ENCODE results near the gene SHOC2.

DNA sequence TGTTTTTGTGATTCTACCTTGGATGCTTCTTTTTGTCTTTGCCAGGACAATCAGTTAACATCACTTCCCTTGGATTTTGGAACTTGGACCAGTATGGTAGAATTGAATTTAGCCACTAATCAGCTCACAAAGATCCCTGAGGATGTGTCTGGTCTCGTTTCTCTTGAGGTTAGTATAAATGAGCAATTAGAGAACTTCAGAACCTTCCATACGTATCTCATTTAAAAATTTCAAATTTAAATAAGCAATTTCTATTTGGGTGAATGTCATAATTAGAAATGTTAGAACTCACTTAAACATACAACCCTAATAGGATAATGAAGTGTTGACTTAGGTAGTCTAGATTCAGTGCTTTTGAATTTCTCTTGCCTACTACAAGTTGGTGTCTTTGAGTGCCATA is 88.1 kb downstream of the SHOC2 start:
- TF ChIP-seq PAX8 (CRISPR knock-in tag; IDR thresholded peaks at IDR 0.05; ENCODE audit: borderline replicate concordance) (no peak), TOE1 (CRISPR knock-in tag; IDR thresholded peaks at IDR 0.05) (no peak), TBP (CRISPR knock-in tag; IDR thresholded peaks at IDR 0.05) (no peak), ZNF354B (CRISPR knock-in tag; IDR thresholded peaks at IDR 0.05) (no peak), BRCA1 (CRISPR knock-in tag; IDR thresholded peaks at IDR 0.05) (no peak), RBAK (CRISPR knock-in tag; IDR thresholded peaks at IDR 0.05) (no peak), SMARCC2 (IDR thresholded peaks at IDR 0.05) (no peak)
- TF ChIP-seq, protein P1, sequence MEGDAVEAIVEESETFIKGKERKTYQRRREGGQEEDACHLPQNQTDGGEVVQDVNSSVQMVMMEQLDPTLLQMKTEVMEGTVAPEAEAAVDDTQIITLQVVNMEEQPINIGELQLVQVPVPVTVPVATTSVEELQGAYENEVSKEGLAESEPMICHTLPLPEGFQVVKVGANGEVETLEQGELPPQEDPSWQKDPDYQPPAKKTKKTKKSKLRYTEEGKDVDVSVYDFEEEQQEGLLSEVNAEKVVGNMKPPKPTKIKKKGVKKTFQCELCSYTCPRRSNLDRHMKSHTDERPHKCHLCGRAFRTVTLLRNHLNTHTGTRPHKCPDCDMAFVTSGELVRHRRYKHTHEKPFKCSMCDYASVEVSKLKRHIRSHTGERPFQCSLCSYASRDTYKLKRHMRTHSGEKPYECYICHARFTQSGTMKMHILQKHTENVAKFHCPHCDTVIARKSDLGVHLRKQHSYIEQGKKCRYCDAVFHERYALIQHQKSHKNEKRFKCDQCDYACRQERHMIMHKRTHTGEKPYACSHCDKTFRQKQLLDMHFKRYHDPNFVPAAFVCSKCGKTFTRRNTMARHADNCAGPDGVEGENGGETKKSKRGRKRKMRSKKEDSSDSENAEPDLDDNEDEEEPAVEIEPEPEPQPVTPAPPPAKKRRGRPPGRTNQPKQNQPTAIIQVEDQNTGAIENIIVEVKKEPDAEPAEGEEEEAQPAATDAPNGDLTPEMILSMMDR (CRISPR knock-in tag; IDR thresholded peaks at IDR 0.05), result no peak
- TF ChIP-seq, protein P2, sequence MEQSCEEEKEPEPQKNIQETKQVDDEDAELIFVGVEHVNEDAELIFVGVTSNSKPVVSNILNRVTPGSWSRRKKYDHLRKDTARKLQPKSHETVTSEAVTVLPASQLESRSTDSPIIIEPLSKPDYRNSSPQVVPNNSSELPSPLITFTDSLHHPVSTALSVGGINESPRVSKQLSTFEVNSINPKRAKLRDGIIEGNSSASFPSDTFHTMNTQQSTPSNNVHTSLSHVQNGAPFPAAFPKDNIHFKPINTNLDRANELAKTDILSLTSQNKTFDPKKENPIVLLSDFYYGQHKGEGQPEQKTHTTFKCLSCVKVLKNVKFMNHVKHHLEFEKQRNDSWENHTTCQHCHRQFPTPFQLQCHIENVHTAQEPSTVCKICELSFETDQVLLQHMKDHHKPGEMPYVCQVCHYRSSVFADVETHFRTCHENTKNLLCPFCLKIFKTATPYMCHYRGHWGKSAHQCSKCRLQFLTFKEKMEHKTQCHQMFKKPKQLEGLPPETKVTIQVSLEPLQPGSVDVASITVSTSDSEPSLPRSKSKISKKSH (CRISPR knock-in tag; IDR thresholded peaks at IDR 0.05; ENCODE audit: borderline replicate concordance), result no peak
- TF ChIP-seq, protein P3, sequence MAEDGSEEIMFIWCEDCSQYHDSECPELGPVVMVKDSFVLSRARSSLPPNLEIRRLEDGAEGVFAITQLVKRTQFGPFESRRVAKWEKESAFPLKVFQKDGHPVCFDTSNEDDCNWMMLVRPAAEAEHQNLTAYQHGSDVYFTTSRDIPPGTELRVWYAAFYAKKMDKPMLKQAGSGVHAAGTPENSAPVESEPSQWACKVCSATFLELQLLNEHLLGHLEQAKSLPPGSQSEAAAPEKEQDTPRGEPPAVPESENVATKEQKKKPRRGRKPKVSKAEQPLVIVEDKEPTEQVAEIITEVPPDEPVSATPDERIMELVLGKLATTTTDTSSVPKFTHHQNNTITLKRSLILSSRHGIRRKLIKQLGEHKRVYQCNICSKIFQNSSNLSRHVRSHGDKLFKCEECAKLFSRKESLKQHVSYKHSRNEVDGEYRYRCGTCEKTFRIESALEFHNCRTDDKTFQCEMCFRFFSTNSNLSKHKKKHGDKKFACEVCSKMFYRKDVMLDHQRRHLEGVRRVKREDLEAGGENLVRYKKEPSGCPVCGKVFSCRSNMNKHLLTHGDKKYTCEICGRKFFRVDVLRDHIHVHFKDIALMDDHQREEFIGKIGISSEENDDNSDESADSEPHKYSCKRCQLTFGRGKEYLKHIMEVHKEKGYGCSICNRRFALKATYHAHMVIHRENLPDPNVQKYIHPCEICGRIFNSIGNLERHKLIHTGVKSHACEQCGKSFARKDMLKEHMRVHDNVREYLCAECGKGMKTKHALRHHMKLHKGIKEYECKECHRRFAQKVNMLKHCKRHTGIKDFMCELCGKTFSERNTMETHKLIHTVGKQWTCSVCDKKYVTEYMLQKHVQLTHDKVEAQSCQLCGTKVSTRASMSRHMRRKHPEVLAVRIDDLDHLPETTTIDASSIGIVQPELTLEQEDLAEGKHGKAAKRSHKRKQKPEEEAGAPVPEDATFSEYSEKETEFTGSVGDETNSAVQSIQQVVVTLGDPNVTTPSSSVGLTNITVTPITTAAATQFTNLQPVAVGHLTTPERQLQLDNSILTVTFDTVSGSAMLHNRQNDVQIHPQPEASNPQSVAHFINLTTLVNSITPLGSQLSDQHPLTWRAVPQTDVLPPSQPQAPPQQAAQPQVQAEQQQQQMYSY (CRISPR knock-in tag; IDR thresholded peaks at IDR 0.05), result no peak
- TF ChIP-seq, protein P4, sequence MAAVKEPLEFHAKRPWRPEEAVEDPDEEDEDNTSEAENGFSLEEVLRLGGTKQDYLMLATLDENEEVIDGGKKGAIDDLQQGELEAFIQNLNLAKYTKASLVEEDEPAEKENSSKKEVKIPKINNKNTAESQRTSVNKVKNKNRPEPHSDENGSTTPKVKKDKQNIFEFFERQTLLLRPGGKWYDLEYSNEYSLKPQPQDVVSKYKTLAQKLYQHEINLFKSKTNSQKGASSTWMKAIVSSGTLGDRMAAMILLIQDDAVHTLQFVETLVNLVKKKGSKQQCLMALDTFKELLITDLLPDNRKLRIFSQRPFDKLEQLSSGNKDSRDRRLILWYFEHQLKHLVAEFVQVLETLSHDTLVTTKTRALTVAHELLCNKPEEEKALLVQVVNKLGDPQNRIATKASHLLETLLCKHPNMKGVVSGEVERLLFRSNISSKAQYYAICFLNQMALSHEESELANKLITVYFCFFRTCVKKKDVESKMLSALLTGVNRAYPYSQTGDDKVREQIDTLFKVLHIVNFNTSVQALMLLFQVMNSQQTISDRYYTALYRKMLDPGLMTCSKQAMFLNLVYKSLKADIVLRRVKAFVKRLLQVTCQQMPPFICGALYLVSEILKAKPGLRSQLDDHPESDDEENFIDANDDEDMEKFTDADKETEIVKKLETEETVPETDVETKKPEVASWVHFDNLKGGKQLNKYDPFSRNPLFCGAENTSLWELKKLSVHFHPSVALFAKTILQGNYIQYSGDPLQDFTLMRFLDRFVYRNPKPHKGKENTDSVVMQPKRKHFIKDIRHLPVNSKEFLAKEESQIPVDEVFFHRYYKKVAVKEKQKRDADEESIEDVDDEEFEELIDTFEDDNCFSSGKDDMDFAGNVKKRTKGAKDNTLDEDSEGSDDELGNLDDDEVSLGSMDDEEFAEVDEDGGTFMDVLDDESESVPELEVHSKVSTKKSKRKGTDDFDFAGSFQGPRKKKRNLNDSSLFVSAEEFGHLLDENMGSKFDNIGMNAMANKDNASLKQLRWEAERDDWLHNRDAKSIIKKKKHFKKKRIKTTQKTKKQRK (IDR thresholded peaks at IDR 0.05; ENCODE audit: low read length), result no peak
- TF ChIP-seq, protein P5, sequence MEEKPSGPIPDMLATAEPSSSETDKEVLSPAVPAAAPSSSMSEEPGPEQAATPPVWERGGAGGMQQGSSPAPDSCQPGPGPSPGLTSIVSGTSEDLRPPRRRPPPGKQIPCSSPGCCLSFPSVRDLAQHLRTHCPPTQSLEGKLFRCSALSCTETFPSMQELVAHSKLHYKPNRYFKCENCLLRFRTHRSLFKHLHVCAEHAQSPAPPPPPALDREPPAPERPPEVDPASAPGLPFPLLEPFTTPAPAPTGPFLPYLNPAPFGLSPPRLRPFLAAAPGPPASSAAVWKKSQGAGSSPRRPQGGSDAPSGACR (CRISPR knock-in tag; IDR thresholded peaks at IDR 0.05), result no peak
- TF ChIP-seq, protein P6, sequence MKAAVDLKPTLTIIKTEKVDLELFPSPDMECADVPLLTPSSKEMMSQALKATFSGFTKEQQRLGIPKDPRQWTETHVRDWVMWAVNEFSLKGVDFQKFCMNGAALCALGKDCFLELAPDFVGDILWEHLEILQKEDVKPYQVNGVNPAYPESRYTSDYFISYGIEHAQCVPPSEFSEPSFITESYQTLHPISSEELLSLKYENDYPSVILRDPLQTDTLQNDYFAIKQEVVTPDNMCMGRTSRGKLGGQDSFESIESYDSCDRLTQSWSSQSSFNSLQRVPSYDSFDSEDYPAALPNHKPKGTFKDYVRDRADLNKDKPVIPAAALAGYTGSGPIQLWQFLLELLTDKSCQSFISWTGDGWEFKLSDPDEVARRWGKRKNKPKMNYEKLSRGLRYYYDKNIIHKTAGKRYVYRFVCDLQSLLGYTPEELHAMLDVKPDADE (CRISPR knock-in tag; IDR thresholded peaks at IDR 0.05), result no peak
